CD14-positive monocyte (primary cell): ENCODE data around the gene SMPD2. TPM values are rescaled to one million over a fixed set of nuclear protein-coding genes. Genes with fewer than 3 reads are reported as not detected.
A peak's percentile ranks its signal among the peaks of the same experiment; 100 is the strongest.

Experiments
- DNase-seq, 3 donors: peaks; one replicate each; pipeline ENCODE4 v3.0.0-alpha.2; 2011 to 2022
- H2AFZ ChIP-seq: 2 replicates; pipeline ENCODE4 v1.6.0; 2012; ENCODE audit warnings: mild to moderate bottlenecking, low read depth, low read length, inconsistent platforms; ENCODE audit not compliant: insufficient read depth, poor library complexity, severe bottlenecking
- H3K27ac ChIP-seq, 2 donors: 1 replicate in 1 of 2; 2 replicates in 1 of 2; pipeline ENCODE4 v1.5.1; 2012 to 2013; ENCODE audit warnings: low read length in 2 of 2, control low read depth in 1 of 2, inconsistent platforms in 1 of 2, low read depth in 1 of 2, mild to moderate bottlenecking in 1 of 2
- H3K27me3 ChIP-seq, 2 donors: one replicate each; pipeline versions ENCODE4 v1.6.0 to v1.6.1; 2011 to 2013; ENCODE audit warnings: low read length in 2 of 2; ENCODE audit not compliant: control insufficient read depth in 2 of 2, insufficient read depth in 2 of 2
- H3K36me3 ChIP-seq, 2 donors: replicated peaks in 1 of 2; 1 replicate in 1 of 2; 2 replicates in 1 of 2; pipeline versions ENCODE4 v1.5.1 to v1.6.1; 2012 to 2013; ENCODE audit warnings: low read length in 2 of 2, control low read depth in 1 of 2, inconsistent platforms in 1 of 2, mild to moderate bottlenecking in 1 of 2; ENCODE audit not compliant: insufficient read depth in 2 of 2, control insufficient read depth in 1 of 2
- H3K4me1 ChIP-seq, 2 donors: 1 replicate in 1 of 2; 2 replicates in 1 of 2; pipeline versions ENCODE4 v1.5.1 to v1.6.1; 2012 to 2013; ENCODE audit warnings: low read length in 2 of 2, control low read depth in 1 of 2, inconsistent platforms in 1 of 2, mild to moderate bottlenecking in 1 of 2, moderate library complexity in 1 of 2; ENCODE audit not compliant: insufficient read depth in 2 of 2, control insufficient read depth in 1 of 2
- H3K4me2 ChIP-seq: replicated peaks from 2 replicates; pipeline ENCODE3; 2012; ENCODE audit warnings: low read length, moderate library complexity, mild to moderate bottlenecking; ENCODE audit not compliant: poor library complexity, severe bottlenecking; ENCODE audit errors: extremely low read depth
- H3K4me3 ChIP-seq, 3 experiments: fragments of 200-600 bp in 1 of 3; sonication (generic) in 1 of 3; replicated peaks in 1 of 3; 1 replicate in 2 of 3; 2 replicates in 1 of 3; pipeline ENCODE4 v1.5.1; 2011 to 2013; ENCODE audit warnings: low read length in 3 of 3, mild to moderate bottlenecking in 3 of 3, control low read depth in 2 of 3, low read depth in 2 of 3, inconsistent platforms in 1 of 3, moderate library complexity in 1 of 3
- H3K79me2 ChIP-seq: 2 replicates; pipeline ENCODE4 v1.6.0; 2012; ENCODE audit warnings: mild to moderate bottlenecking, control low read depth, inconsistent platforms, low read length, moderate library complexity; ENCODE audit not compliant: insufficient read depth
- H3K9ac ChIP-seq: 2 replicates; pipeline ENCODE4 v1.6.0; 2017; ENCODE audit warnings: low read length, mild to moderate bottlenecking; ENCODE audit not compliant: insufficient read depth, poor library complexity, severe bottlenecking
- H3K9me3 ChIP-seq, 2 donors: replicated peaks in 1 of 2; 1 replicate in 1 of 2; 2 replicates in 1 of 2; pipeline versions ENCODE4 v1.5.1 to v1.6.1; 2012 to 2013; ENCODE audit warnings: low read length in 2 of 2, control low read depth in 1 of 2; ENCODE audit not compliant: control insufficient read depth in 1 of 2, insufficient read depth in 1 of 2
- H4K20me1 ChIP-seq: 2 replicates; pipeline ENCODE4 v1.6.0; 2012; ENCODE audit warnings: mild to moderate bottlenecking, low read length, control low read depth, moderate library complexity; ENCODE audit not compliant: insufficient read depth
- H3K27ac Mint-ChIP-seq, 7 donors: one replicate each; pipeline ENCODE4 v1.8.0; 2020; ENCODE audit warnings: mild to moderate bottlenecking in 7 of 7, mixed read lengths in 7 of 7, moderate library complexity in 6 of 7, inconsistent platforms in 2 of 7
- H3K27me3 Mint-ChIP-seq, 3 donors: one replicate each; pipeline ENCODE4 v1.8.0; 2021 to 2022; ENCODE audit warnings: low read depth in 3 of 3, mild to moderate bottlenecking in 3 of 3, mixed read lengths in 3 of 3, moderate library complexity in 3 of 3, inconsistent platforms in 1 of 3
- H3K36me3 Mint-ChIP-seq, 2 donors: one replicate each; pipeline ENCODE4 v1.8.0; 2020; ENCODE audit warnings: mixed read lengths in 2 of 2, inconsistent platforms in 1 of 2, mild to moderate bottlenecking in 1 of 2
- H3K4me1 Mint-ChIP-seq: one replicate; pipeline ENCODE4 v1.8.0; 2020; ENCODE audit warnings: mild to moderate bottlenecking, mixed read lengths
- H3K4me3 Mint-ChIP-seq, 2 donors: one replicate each; pipeline ENCODE4 v1.8.0; 2020; ENCODE audit warnings: mild to moderate bottlenecking in 2 of 2, mixed read lengths in 2 of 2, moderate library complexity in 1 of 2
- H3K9me3 Mint-ChIP-seq, 7 donors: one replicate each; pipeline ENCODE4 v1.8.0; 2020 to 2022; ENCODE audit warnings: mixed read lengths in 7 of 7, mild to moderate bottlenecking in 6 of 7, moderate library complexity in 6 of 7, inconsistent platforms in 2 of 7
- WGBS: methylation state at CpG from one replicate; pipeline ENCODE4 v1.1.5; 2013; ENCODE audit warnings: missing lambda C conversion rate; ENCODE audit not compliant: insufficient coverage; 5-methylcytosine and 5-hydroxymethylcytosine counted together
- intact Hi-C, 2 donors: fragments of 100-400 bp; cut with micrococcal nuclease; formaldehyde crosslinking; loops; one replicate each; pipeline versions ENCODE4 v1.15.0 to v1.15.1; 2023
- polyA plus RNA-seq, 3 donors: library from polyadenylated mRNA; depleted of rRNA in 1 of 3; unstranded in 2 of 3; stranded (reverse) in 1 of 3; fragments of 300-500 nt in 2 of 3; fragments of >200 nt in 1 of 3; fragmentation: Illumina TruSeq in 2 of 3; gene quantifications; 1 replicate in 2 of 3; 2 replicates in 1 of 3; pipeline ENCODE4 v1.2.3, GENCODE V29; 2012 to 2021
- TF ChIP-seq, protein P1 (sequence below): fragments of 200-600 bp; IDR thresholded peaks from one replicate; pipeline ENCODE4 v1.8.0; 2022; ENCODE audit warnings: antibody characterized with exemption, mild to moderate bottlenecking

The SMPD2 gene
- polyA plus RNA-seq, 3 donors, result 9.5 to 14.3 (median 12.3) TPM

DNA sequence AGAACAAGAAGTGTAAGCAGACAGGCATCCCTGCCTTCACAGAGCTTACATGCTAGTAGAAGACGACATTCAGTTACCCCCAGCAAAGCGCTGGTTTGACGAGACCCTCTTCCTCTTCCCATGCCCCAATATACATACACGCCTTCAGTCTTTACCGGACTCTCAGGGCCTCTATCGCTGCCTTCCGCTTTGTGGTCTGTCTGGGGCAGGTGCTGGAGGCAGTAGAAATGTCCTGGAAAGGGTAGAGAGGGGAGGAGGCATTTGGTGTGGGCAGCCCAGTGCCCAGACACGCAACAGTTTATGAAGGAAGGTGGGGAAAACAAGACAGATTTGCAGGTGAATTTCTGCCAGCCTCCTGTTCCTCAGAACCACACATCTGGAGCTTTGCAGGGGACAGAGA, 6.0 kb downstream of the SMPD2 start:
- H3K4me1 Mint-ChIP-seq, result peaks cover 37% of the 10 kb centered on the region
- intact Hi-C loops, result no loop called here

DNA sequence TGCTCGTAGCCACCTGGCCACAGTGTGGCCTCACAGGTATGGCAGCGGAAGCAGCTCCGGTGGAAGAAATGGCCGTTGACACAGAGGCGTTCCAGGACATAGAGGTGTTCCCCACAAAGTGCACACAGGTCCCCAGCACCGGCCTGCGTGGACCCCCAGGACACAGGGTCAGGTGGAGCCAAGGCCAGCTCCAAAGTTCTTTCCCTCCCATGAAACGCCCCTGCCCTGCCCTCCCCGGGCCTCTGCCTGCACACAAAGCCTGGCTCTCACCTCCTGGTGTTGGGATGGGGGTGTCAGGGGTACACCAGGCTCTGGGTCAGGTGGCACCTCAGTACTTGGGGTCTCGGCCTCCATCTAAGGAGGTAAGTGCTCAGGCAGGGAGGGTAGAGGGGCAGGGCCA, 6.6 kb downstream of the SMPD2 start:
- intact Hi-C loops, result no loop called here
- no peak overlapping the region for H3K4me3 Mint-ChIP-seq

More for the DNA sequence above, 6.0 kb downstream of the SMPD2 start:
- peak overlapping the region in 1 of 2 donors; percentile 48 for H3K27ac ChIP-seq
- no peak for DNase-seq
- H3K4me1 ChIP-seq, result peaks cover 5 to 20% of the 10 kb centered on the region in 2 donors
- H3K4me3 ChIP-seq, result no peak overlapping the region
- H3K79me2 ChIP-seq, result peaks cover 25% of the 10 kb centered on the region
- Mint-ChIP-seq H3K36me3 (peaks cover 56 to 86% of the 10 kb centered on the region in 2 donors), H3K27ac (peak overlapping the region in 5 of 7 donors; percentile 18 to 63 (median 20)), H3K9me3 (peaks cover 0 to 2% (median 0%) of the 10 kb centered on the region in 7 donors), H3K27me3 (peaks cover 0 to 2% (median 1%) of the 10 kb centered on the region in 3 donors), H3K4me3 (no peak overlapping the region)
- H4K20me1 ChIP-seq, result peaks cover 82% of the 10 kb centered on the region
- H3K36me3 ChIP-seq, result peaks cover 65 to 89% of the 10 kb centered on the region in 2 donors
- no peak overlapping the region for H2AFZ ChIP-seq
- H3K27me3 ChIP-seq, result no peaks in the 10 kb centered on the region
- no peak overlapping the region for H3K4me2 ChIP-seq
- no peak overlapping the region for H3K9ac ChIP-seq
- TF ChIP-seq, protein P1, sequence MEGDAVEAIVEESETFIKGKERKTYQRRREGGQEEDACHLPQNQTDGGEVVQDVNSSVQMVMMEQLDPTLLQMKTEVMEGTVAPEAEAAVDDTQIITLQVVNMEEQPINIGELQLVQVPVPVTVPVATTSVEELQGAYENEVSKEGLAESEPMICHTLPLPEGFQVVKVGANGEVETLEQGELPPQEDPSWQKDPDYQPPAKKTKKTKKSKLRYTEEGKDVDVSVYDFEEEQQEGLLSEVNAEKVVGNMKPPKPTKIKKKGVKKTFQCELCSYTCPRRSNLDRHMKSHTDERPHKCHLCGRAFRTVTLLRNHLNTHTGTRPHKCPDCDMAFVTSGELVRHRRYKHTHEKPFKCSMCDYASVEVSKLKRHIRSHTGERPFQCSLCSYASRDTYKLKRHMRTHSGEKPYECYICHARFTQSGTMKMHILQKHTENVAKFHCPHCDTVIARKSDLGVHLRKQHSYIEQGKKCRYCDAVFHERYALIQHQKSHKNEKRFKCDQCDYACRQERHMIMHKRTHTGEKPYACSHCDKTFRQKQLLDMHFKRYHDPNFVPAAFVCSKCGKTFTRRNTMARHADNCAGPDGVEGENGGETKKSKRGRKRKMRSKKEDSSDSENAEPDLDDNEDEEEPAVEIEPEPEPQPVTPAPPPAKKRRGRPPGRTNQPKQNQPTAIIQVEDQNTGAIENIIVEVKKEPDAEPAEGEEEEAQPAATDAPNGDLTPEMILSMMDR, result no peak
- WGBS, result 33% methylated on average over 1 of the region's 8 CpGs
- no peaks in the 10 kb centered on the region for H3K9me3 ChIP-seq

More for the DNA sequence above, 6.6 kb downstream of the SMPD2 start:
- peaks cover 61 to 92% of the 10 kb centered on the region in 2 donors for H3K36me3 Mint-ChIP-seq
- whole genome bisulfite sequencing, result 84% methylated on average over 8 of the region's 10 CpGs
- H3K4me3 ChIP-seq, result no peak overlapping the region
- peaks cover 0 to 2% (median 1%) of the 10 kb centered on the region in 3 donors for H3K27me3 Mint-ChIP-seq
- peak overlapping the region in 1 of 2 donors; percentile 48 for H3K27ac ChIP-seq
- peak overlapping the region in 3 of 7 donors; percentile 21 to 58 (median 40) for H3K27ac Mint-ChIP-seq
- H3K27me3 ChIP-seq, result no peaks in the 10 kb centered on the region
- no peaks in the 10 kb centered on the region for H3K9me3 ChIP-seq
- H3K4me2 ChIP-seq, result no peak overlapping the region
- TF ChIP-seq, protein P1, result no peak
- H2AFZ ChIP-seq, result no peak overlapping the region
- H3K4me1 ChIP-seq, result peaks cover 0 to 14% of the 10 kb centered on the region in 2 donors
- H3K4me1 Mint-ChIP-seq, result peaks cover 33% of the 10 kb centered on the region
- H3K9ac ChIP-seq, result no peak overlapping the region
- DNase-seq, result no peak
- peaks cover 30% of the 10 kb centered on the region for H3K79me2 ChIP-seq
- peaks cover 70 to 94% of the 10 kb centered on the region in 2 donors for H3K36me3 ChIP-seq
- H3K9me3 Mint-ChIP-seq, result peaks cover 0 to 2% (median 0%) of the 10 kb centered on the region in 7 donors
- peaks cover 82% of the 10 kb centered on the region for H4K20me1 ChIP-seq
